MM.1S (cell line): ENCODE measurements around the gene RANBP1.
"Not testable (repeated sequence)": the region's sequence is repeated elsewhere in the genome, so short reads cannot be mapped to it uniquely, and the experiment has no call there.

Experiments
- DNase-seq: peaks from one replicate; pipeline ENCODE4 v3.0.0-alpha.2; 2015
- H2AFZ ChIP-seq: fragments of 300-600 bp; sonication (generic); 2 replicates; pipeline ENCODE4 v1.6.0; 2016; ENCODE audit warnings: antibody characterized with exemption, low read length
- H3F3A ChIP-seq: fragments of 300-600 bp; sonication (generic); 2 replicates; pipeline ENCODE4 v1.6.1; 2016; ENCODE audit warnings: mild to moderate bottlenecking, antibody characterized with exemption, low read length, moderate library complexity, mixed read lengths; ENCODE audit not compliant: insufficient read depth
- H3K27ac ChIP-seq: fragments of 300-600 bp; sonication (generic); 2 replicates; pipeline ENCODE4 v1.5.1; 2016; ENCODE audit warnings: mild to moderate bottlenecking, low read length
- H3K27me3 ChIP-seq: fragments of 300-600 bp; sonication (generic); replicated peaks from 2 replicates; pipeline ENCODE4 v1.6.0; 2016; ENCODE audit warnings: low read length; ENCODE audit not compliant: insufficient read depth
- H3K36me3 ChIP-seq: fragments of 300-600 bp; sonication (generic); replicated peaks from 2 replicates; pipeline ENCODE4 v1.6.1; 2016; ENCODE audit warnings: mild to moderate bottlenecking, low read length, mixed read lengths; ENCODE audit not compliant: insufficient read depth
- H3K4me1 ChIP-seq: fragments of 300-600 bp; sonication (generic); 2 replicates; pipeline ENCODE4 v1.6.1; 2016; ENCODE audit warnings: low read length, mixed read lengths
- H3K4me2 ChIP-seq: fragments of 300-600 bp; sonication (generic); 2 replicates; pipeline ENCODE4 v1.6.0; 2016; ENCODE audit warnings: low read depth, low read length
- H3K4me3 ChIP-seq: fragments of 300-600 bp; sonication (generic); 2 replicates; pipeline ENCODE4 v1.5.1; 2016; ENCODE audit warnings: low read length, mixed read lengths
- H3K79me2 ChIP-seq: fragments of 300-600 bp; sonication (generic); 2 replicates; pipeline ENCODE4 v1.6.1; 2016; ENCODE audit warnings: mixed run types, low read length, mixed read lengths
- H3K9ac ChIP-seq: fragments of 300-600 bp; sonication (generic); 2 replicates; pipeline ENCODE4 v1.6.1; 2016; ENCODE audit warnings: low read length, mixed read lengths
- H3K9me2 ChIP-seq: fragments of 300-600 bp; sonication (generic); replicated peaks from 2 replicates; pipeline ENCODE4 v1.6.1; 2016; ENCODE audit warnings: mild to moderate bottlenecking, low read length, mixed read lengths; ENCODE audit not compliant: insufficient read depth
- H3K9me3 ChIP-seq: fragments of 300-600 bp; sonication (generic); replicated peaks from 2 replicates; pipeline ENCODE4 v1.6.1; 2016; ENCODE audit warnings: mild to moderate bottlenecking, low read length, mixed read lengths; ENCODE audit not compliant: insufficient read depth
- H4K20me1 ChIP-seq: fragments of 300-600 bp; sonication (generic); 2 replicates; pipeline ENCODE4 v1.6.1; 2016; ENCODE audit warnings: mild to moderate bottlenecking, low read length, moderate library complexity, mixed read lengths; ENCODE audit not compliant: insufficient read depth
- EZH2 ChIP-seq: fragments of 300-600 bp; sonication (generic); optimal IDR thresholded peaks from 2 replicates; pipeline ENCODE3; 2017; ENCODE audit warnings: low read depth, mild to moderate bottlenecking, antibody characterized with exemption, low read length, mixed read lengths
- EZH2phosphoT487 ChIP-seq: fragments of 300-600 bp; sonication (generic); IDR thresholded peaks from 2 replicates; pipeline ENCODE4 v1.6.1; 2018; ENCODE audit warnings: antibody characterized with exemption, low read length
- TF ChIP-seq, protein P1 (sequence below): fragments of 300-600 bp; sonication (generic); IDR thresholded peaks from 2 replicates; pipeline ENCODE4 v1.5.1; 2016; ENCODE audit warnings: antibody characterized with exemption, low read length, mixed read lengths

The RANBP1 gene

DNA sequence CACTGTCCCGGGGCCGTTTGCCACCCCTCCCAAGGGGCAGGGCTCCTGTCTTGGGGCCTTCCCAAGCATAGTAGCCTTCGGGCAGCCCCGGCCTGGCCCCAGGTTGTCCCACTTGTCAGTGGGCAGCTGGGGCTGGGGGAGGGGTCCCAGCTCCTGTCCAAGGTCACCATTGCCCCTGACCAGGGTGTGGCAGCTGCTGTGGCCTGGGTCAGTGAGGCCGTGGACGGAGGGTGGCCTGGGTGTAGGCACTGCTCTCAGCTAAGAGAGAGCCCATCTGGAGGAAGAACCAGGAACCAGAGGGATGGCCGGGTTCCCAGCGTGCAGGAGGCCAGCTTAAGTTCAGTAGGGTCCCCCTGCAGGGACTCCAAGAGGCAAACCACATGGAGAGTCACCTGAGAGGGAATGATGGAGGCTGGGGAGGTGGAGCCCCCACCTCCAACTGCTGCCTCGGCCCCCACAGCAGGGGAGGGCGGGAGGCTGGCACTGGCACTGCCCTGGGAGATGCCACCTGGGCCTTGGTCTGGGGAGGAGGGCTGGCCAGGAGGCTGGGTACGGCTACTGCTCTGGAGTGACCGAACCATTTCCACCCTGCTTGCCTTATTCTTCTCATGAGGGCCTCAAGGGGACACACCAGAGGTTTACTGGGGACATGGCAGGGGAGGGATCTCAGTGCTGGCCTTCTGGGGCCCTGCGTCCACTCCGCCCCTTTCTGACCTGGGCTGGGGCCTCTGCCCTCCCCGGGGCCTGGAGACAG is 41.7 kb downstream of the RANBP1 start:
- H3K36me3 ChIP-seq: no peaks in the 10 kb centered on the region
- no peak overlapping the region for H3K9ac ChIP-seq
- H3K27ac ChIP-seq: no peak overlapping the region
- H3K79me2 ChIP-seq: no peaks in the 10 kb centered on the region
- no peak overlapping the region for H3K4me2 ChIP-seq
- H3F3A ChIP-seq: no peaks in the 10 kb centered on the region
- DNase-seq: no peak
- no peak overlapping the region for H3K4me3 ChIP-seq
- no peaks in the 10 kb centered on the region for H4K20me1 ChIP-seq
- H2AFZ ChIP-seq: no peak overlapping the region
- no peaks in the 10 kb centered on the region for H3K9me2 ChIP-seq
- peaks cover 78% of the 10 kb centered on the region for H3K27me3 ChIP-seq
- no peaks in the 10 kb centered on the region for H3K9me3 ChIP-seq
- H3K4me1 ChIP-seq: no peaks in the 10 kb centered on the region
- TF ChIP-seq EZH2: no peak
- TF ChIP-seq EZH2phosphoT487: no peak
- TF ChIP-seq, protein P1, sequence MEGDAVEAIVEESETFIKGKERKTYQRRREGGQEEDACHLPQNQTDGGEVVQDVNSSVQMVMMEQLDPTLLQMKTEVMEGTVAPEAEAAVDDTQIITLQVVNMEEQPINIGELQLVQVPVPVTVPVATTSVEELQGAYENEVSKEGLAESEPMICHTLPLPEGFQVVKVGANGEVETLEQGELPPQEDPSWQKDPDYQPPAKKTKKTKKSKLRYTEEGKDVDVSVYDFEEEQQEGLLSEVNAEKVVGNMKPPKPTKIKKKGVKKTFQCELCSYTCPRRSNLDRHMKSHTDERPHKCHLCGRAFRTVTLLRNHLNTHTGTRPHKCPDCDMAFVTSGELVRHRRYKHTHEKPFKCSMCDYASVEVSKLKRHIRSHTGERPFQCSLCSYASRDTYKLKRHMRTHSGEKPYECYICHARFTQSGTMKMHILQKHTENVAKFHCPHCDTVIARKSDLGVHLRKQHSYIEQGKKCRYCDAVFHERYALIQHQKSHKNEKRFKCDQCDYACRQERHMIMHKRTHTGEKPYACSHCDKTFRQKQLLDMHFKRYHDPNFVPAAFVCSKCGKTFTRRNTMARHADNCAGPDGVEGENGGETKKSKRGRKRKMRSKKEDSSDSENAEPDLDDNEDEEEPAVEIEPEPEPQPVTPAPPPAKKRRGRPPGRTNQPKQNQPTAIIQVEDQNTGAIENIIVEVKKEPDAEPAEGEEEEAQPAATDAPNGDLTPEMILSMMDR: no peak

DNA sequence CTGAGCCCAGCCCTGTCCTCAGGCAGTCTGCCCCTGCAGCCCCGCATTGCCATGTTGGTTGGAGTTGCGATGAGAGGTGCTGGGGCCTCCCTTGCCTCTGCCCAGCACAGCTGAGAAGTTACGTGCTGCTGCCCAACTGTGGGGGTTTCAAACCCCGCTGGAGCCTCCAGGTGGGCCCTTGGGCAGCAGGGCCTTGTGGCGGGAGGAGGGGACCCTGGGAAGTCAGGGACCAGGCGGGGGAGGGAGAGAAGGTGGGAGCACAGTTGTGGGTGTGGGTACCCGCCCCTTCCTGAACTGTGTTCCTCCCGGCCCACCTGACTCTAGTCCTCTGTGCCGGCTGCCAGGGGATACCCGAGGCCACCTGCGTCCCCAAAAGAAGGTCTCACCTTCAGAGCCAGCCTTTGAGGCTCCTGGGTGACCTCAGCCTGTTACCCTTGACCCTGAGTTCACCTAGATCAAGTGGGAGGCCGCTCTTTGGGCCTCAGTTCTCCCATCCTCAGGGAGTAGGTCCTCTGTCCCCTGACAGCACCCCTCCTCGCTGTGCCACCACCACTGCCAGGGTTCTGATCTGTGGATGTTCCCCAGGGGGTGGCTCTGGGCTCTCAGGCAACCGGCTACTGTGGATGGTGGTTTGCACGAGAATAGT is 42.6 kb downstream of the RANBP1 start:
- Histone ChIP-seq H3K9ac (no peak overlapping the region), H3K27me3 (peaks cover 71% of the 10 kb centered on the region), H3K9me3 (no peaks in the 10 kb centered on the region), H3K4me2 (no peak overlapping the region), H3K36me3 (no peaks in the 10 kb centered on the region), H3K27ac (no peak overlapping the region), H3F3A (no peaks in the 10 kb centered on the region), H3K4me3 (no peak overlapping the region), H3K79me2 (no peaks in the 10 kb centered on the region), H2AFZ (no peak overlapping the region), H3K9me2 (no peaks in the 10 kb centered on the region), H3K4me1 (no peaks in the 10 kb centered on the region), H4K20me1 (no peaks in the 10 kb centered on the region)
- TF ChIP-seq, protein P1: no peak
- TF ChIP-seq EZH2: no peak
- DNase-seq: no peak

DNA sequence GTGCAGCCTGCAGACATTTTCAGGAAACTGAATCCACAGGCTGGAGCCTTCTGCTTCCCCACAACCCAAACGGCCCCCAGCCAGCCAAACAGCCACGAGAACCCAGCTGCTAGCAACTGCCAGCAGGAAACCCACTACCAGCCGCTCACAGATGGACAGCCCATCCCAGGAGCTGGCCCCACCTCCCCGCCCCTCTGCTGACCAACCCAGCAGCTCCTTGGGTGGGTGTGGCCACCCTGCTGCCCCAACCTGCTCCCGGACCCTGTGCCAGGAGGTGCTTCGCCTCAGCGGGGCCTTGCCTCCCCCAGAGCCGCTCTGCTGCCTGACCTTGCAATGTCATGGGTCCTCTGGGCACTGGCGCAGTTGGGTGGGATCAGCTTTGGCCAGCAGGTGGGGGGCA is 43.2 kb downstream of the RANBP1 start:
- Histone ChIP-seq H3K9me2 (no peaks in the 10 kb centered on the region), H2AFZ (no peak overlapping the region), H3K4me2 (no peak overlapping the region), H3K9me3 (no peaks in the 10 kb centered on the region), H4K20me1 (no peaks in the 10 kb centered on the region), H3K9ac (no peak overlapping the region), H3K27ac (no peak overlapping the region), H3K4me1 (no peaks in the 10 kb centered on the region), H3K27me3 (peaks cover 66% of the 10 kb centered on the region), H3K4me3 (no peak overlapping the region), H3F3A (no peaks in the 10 kb centered on the region), H3K79me2 (no peaks in the 10 kb centered on the region), H3K36me3 (no peaks in the 10 kb centered on the region)
- no peak for DNase-seq
- no peak for TF ChIP-seq EZH2

DNA sequence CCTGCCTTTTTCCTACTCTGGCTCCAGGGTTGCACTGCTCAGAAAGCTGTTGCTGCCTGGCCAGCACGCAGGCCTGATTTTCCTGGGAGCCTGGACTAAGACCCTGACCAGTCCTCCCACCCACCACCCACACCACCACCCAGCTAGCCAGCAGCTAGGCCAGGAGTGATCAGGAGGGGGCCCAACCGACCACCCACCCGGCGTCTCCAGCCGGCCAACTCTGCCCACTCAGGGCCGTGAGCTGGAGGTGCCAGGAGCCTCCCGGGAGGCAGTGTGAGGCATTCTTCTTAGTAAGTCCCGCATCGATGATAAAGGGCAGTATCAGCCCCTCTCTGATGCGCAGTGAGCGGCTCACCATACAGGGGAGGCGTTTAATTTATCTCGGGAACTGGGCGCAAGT is 43.6 kb downstream of the RANBP1 start:
- not testable (repeated sequence) for H3K4me3 ChIP-seq, H4K20me1 ChIP-seq, H3K9me3 ChIP-seq, H3K9me2 ChIP-seq, H3K4me2 ChIP-seq, H3K9ac ChIP-seq, H2AFZ ChIP-seq, H3K4me1 ChIP-seq, H3K36me3 ChIP-seq, DNase-seq, H3F3A ChIP-seq, H3K27ac ChIP-seq, H3K79me2 ChIP-seq
- H3K27me3 ChIP-seq: peaks cover 61% of the 10 kb centered on the region
